GM10248 (cell line): ENCODE data around the gene WDR43.

Experiments used
- CTCF ChIA-PET: fragments of 300-600 bp; sonication (Branson Sonifier 250); formaldehyde crosslinking; extraction: SDS; loops from one replicate; lab custom pipeline; 2021; ENCODE audit warnings: antibody characterized with exemption; lab: Yijun Ruan, JAX
- POLR2A ChIA-PET: fragments of 350-650 bp; sonication (Branson Sonifier 250); formaldehyde crosslinking; extraction: SDS; loops from one replicate; lab custom pipeline; 2020; ENCODE audit warnings: antibody characterized with exemption; lab: Yijun Ruan, JAX
- DNase-seq: peaks from one replicate; pipeline ENCODE4 v3.0.0; 2012; ENCODE audit errors: extremely low spot score
- TF ChIP-seq, protein P1 (sequence below): IDR thresholded peaks from 2 replicates; pipeline ENCODE4 v1.5.1; 2012; ENCODE audit warnings: mild to moderate bottlenecking, low read depth; ENCODE audit errors: extremely low read depth, missing control alignments, control extremely low read depth

The WDR43 gene

GRCh38 chr2:28948160-28948559 lies 53.7 kb downstream of the WDR43 start:
- ChIA-PET CTCF (interaction anchor here (0.7 to 1.7 kb wide), 4 partner anchors 8 to 1265 kb away, joined by 3 to 4 read pairs (median 3); no protein-coding TSS in a partner anchor), POLR2A (no interaction called here)
- TF ChIP-seq, protein P1, sequence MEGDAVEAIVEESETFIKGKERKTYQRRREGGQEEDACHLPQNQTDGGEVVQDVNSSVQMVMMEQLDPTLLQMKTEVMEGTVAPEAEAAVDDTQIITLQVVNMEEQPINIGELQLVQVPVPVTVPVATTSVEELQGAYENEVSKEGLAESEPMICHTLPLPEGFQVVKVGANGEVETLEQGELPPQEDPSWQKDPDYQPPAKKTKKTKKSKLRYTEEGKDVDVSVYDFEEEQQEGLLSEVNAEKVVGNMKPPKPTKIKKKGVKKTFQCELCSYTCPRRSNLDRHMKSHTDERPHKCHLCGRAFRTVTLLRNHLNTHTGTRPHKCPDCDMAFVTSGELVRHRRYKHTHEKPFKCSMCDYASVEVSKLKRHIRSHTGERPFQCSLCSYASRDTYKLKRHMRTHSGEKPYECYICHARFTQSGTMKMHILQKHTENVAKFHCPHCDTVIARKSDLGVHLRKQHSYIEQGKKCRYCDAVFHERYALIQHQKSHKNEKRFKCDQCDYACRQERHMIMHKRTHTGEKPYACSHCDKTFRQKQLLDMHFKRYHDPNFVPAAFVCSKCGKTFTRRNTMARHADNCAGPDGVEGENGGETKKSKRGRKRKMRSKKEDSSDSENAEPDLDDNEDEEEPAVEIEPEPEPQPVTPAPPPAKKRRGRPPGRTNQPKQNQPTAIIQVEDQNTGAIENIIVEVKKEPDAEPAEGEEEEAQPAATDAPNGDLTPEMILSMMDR: no peak
- DNase-seq: no peak

DNA sequence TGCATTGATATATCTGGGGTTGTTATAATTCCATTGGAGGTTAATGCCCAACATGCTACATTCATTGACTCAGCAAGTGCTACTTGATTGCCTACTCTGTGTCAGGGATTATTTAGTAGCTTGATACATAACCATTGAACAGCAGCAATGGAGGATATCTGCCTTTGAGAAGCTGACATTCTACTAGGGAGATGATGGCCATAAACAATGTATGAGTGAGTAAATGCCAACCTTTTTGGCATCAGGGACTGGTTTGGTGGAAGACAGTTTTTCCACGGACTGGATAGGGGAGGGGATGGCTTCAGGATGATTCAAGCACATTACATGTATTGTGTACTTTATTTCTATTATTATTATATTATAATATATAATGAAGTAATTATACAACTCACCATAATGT lies 54.7 kb downstream of the WDR43 start:
- ChIA-PET CTCF (no interaction called here), POLR2A (interaction anchor here (0.6 kb wide), 1 partner anchor 14 kb away, joined by 7 read pairs; no protein-coding TSS in a partner anchor)
- TF ChIP-seq, protein P1: no peak
- DNase-seq: no peak

DNA sequence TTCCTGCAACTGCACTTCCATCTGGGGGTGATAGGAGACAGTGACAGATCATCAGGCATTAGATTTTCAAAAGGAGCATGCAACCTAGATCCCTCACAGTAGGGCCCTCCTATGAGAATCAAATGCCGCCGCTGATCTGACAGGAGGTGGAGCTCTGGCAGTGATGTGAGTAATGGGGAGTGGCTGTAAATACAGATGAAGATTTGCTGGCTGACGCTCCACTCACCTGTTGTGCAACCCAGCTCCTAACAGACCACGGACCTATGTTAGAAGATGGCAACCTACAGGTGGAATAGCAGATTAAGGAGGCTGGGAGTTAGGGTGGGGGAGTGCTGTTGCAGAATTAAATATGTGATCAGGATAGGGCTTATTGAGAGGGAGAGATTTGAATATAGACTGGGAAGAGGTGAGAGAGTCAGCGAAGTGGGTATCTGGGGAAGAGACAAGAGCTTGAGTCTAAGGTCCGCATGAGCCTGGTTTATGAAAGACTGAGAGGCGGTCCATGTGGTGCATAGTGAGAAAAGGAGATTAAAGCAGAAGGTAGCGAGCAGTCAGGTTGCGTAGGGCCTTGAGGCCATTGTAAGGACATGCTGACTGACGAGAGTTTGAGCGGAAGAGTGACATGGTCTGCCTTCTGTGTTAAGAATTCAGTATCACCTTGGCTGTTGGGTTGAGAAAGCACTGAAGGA lies 55.3 kb downstream of the WDR43 start:
- ChIA-PET POLR2A (interaction anchor here (0.6 kb wide), 1 partner anchor 13 kb away, joined by 7 read pairs; no protein-coding TSS in a partner anchor), CTCF (no interaction called here)
- TF ChIP-seq, protein P1: no peak
- no peak for DNase-seq

GRCh38 chr2:28950941-28951630 lies 56.6 kb downstream of the WDR43 start:
- TF ChIP-seq, protein P1: no peak
- ChIA-PET CTCF (interaction anchor here (0.8 to 1.4 kb wide), 4 partner anchors 10 to 384 kb away, joined by 3 to 4 read pairs (median 3); no protein-coding TSS in a partner anchor), POLR2A (interaction anchor here (0.7 kb wide), 1 partner anchor 26 kb away, joined by 7 read pairs; no protein-coding TSS in a partner anchor)
- no peak for DNase-seq

GRCh38 chr2:28951910-28952835 lies 57.7 kb downstream of the WDR43 start:
- TF ChIP-seq, protein P1: no peak
- no peak for DNase-seq
- CTCF ChIA-PET: interaction anchor here (1.3 to 1.4 kb wide), 2 partner anchors 102 to 385 kb away, joined by 3 to 4 read pairs; no protein-coding TSS in a partner anchor
- POLR2A ChIA-PET: no interaction called here

GRCh38 chr2:28952836-28953211 lies 58.4 kb downstream of the WDR43 start:
- DNase-seq: no peak

More at GRCh38 chr2:28952836-28953211, 58.4 kb downstream of the WDR43 start:
- CTCF ChIA-PET: interaction anchor here (1.4 kb wide), 1 partner anchor 103 kb away, joined by 4 read pairs; no protein-coding TSS in a partner anchor
- TF ChIP-seq, protein P1: no peak
- POLR2A ChIA-PET: no interaction called here
